Measurements from ENCODE around the gene C12orf57. TPM values are rescaled to one million over a fixed set of nuclear protein-coding genes. Genes with fewer than 3 reads are reported as not detected.
A peak's percentile ranks its signal among the peaks of the same experiment; 100 is the strongest.

C12orf57 gene
- total RNA-seq, 1 experiment from 2014 or later, result 176 TPM

DNA sequence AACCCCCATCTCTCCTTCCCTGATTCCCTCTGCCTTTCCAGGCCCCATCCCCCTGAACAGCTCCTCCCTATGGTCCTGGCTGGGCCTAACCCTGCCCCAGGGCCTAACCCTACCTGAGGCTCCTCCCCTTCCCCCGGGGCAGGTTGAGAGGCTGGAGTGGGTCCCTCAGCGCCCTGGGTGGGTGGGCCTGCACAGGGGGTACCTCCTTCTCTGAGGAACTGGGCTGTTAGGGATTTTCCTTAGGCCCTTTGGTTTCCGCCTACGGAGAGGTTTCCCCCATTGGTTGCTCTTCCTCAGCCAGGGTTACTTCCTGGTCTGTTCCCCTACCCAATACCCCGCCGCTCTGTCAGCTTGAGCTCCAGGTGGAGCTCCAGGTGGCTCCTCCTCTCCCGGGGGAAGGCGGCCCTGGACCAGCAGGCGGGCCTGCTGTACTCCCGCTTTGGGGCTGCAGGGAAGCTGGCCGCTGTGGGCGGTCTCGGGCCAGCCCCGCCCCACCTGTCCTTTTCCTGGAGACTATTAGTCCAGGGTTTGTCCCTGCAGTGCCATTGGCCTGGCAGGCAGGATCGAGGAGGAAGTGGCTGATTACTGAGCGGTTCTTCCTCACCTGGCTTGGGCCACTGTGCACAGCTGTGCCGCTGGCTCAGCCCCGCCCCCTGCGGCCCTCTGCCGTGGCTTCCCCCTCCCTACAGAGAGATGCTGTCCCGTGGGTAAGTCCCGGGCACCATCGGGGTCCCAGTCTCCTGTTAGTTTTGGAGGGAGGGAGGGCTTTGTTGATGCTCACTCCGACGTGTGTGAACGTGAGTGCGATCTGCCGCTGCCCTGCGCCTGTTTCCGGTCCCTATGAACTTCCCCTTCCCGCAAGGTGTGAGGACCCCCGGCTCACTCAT, 2.5 kb downstream of the C12orf57 start:
- no peaks in the 10 kb centered on the region for H3K27me3 Mint-ChIP-seq (ENCODE audit: insufficient read depth, unreplicated experiment)
- intact Hi-C loops (cut with micrococcal nuclease), result no loop called here

DNA sequence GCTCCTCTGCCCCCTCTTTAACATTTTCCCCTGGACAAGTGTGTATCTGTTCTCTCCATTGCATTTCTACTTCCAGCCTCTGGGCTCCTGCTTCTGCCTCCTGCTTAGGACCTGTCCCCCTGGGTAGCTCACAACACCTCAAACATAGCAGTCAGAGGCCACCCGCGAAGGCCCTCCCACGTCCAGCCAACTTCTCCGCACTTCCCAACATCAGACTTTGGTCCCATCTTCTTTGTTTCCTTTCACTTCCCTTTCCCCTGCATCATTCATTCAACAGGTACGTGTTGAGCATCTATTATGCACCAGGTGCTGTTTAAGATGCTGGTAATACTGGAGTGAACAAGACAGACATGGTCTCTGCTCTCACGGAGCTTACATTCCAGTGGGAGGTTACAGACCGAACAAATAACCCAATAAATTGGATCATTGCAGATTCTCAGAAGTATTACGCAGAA, 3.1 kb downstream of the C12orf57 start:
- TF ChIP-seq, protein P1, sequence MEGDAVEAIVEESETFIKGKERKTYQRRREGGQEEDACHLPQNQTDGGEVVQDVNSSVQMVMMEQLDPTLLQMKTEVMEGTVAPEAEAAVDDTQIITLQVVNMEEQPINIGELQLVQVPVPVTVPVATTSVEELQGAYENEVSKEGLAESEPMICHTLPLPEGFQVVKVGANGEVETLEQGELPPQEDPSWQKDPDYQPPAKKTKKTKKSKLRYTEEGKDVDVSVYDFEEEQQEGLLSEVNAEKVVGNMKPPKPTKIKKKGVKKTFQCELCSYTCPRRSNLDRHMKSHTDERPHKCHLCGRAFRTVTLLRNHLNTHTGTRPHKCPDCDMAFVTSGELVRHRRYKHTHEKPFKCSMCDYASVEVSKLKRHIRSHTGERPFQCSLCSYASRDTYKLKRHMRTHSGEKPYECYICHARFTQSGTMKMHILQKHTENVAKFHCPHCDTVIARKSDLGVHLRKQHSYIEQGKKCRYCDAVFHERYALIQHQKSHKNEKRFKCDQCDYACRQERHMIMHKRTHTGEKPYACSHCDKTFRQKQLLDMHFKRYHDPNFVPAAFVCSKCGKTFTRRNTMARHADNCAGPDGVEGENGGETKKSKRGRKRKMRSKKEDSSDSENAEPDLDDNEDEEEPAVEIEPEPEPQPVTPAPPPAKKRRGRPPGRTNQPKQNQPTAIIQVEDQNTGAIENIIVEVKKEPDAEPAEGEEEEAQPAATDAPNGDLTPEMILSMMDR (IDR thresholded peaks at IDR 0.05; ENCODE audit: unreplicated experiment), result no peak
- intact Hi-C loops (cut with micrococcal nuclease), result no loop called here
- Mint-ChIP-seq H3K27ac (ENCODE audit: low read depth, unreplicated experiment) (no peak overlapping the region), H3K4me1 (ENCODE audit: insufficient read depth, unreplicated experiment) (peaks cover 32% of the 10 kb centered on the region), H3K27me3 (ENCODE audit: insufficient read depth, unreplicated experiment) (no peaks in the 10 kb centered on the region), H3K36me3 (ENCODE audit: insufficient read depth, unreplicated experiment) (peaks cover 43% of the 10 kb centered on the region), H3K9me3 (ENCODE audit: unreplicated experiment) (no peaks in the 10 kb centered on the region), H3K4me3 (ENCODE audit: unreplicated experiment) (peak overlapping the region; percentile 85)
- no peak for DNase-seq (ENCODE audit: unreplicated experiment)
- no TSS peak for BruUV-seq (replicated peaks)
- ChIA-PET POLR2A (interaction anchor here (0.6 to 6.8 kb wide), 15 partner anchors 11 to 513 kb away, joined by 3 to 495 read pairs (median 40); partner anchors contain the start of genes ATN1, C1RL, EMG1 and LPCAT3), CTCF (interaction anchor here (0.6 to 5.5 kb wide), 18 partner anchors 9 to 743 kb away, joined by 3 to 160 read pairs (median 4); partner anchors contain the start of genes C1RL, LPCAT3 and MLF2)

More for the DNA sequence above, 2.5 kb downstream of the C12orf57 start:
- DNase-seq (ENCODE audit: unreplicated experiment), result peak; percentile 95
- Mint-ChIP-seq H3K36me3 (ENCODE audit: insufficient read depth, unreplicated experiment) (peaks cover 49% of the 10 kb centered on the region), H3K4me1 (ENCODE audit: insufficient read depth, unreplicated experiment) (peaks cover 32% of the 10 kb centered on the region), H3K4me3 (ENCODE audit: unreplicated experiment) (peak overlapping the region; percentile 85), H3K27ac (ENCODE audit: low read depth, unreplicated experiment) (peak overlapping the region; percentile 98), H3K9me3 (ENCODE audit: unreplicated experiment) (no peaks in the 10 kb centered on the region)
- no TSS peak for BruUV-seq (replicated peaks)
- POLR2A ChIA-PET, result interaction anchor here (0.5 to 6.8 kb wide), 25 partner anchors 8 to 584 kb away, joined by 3 to 495 read pairs (median 4); partner anchors contain the start of genes ATN1, C1RL, EMG1 and LPCAT3
- CTCF ChIA-PET, result interaction anchor here (0.6 to 5.5 kb wide), 21 partner anchors 11 to 744 kb away, joined by 3 to 160 read pairs (median 5); partner anchors contain the start of genes C1RL, C1S, LPCAT3 and MLF2
- TF ChIP-seq, protein P1 (IDR thresholded peaks at IDR 0.05; ENCODE audit: unreplicated experiment), result no peak

DNA sequence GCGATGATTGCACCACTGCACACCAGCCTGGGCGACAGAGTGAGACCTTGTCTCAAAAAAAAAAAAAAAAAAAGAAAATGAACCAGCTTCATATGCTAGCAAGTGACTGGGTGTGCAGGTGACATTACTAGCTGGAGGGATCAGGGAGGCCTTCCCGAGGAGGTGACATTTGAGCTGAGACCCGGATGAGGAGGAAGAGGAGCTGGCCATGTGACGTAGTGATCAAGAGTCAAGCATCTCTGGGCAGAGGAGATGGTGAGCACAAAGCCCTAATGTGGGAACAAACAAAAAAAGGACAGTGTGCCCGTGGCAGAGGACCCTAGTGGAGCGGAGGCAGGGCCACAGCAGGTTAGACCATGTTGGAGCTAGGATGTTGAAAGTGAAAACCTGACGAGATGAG, 3.8 kb downstream of the C12orf57 start:
- TF ChIP-seq, protein P1 (IDR thresholded peaks at IDR 0.05; ENCODE audit: unreplicated experiment), result no peak
- POLR2A ChIA-PET, result interaction anchor here (0.8 to 6.8 kb wide), 5 partner anchors 16 to 75 kb away, joined by 3 to 495 read pairs (median 52); partner anchors contain the start of genes EMG1, LPCAT3, PHB2 and SPSB2
- no TSS peak for BruUV-seq (replicated peaks)
- H3K27me3 Mint-ChIP-seq (ENCODE audit: insufficient read depth, unreplicated experiment), result no peaks in the 10 kb centered on the region
- CTCF ChIA-PET, result interaction anchor here (0.6 to 5.5 kb wide), 12 partner anchors 9 to 524 kb away, joined by 3 to 160 read pairs (median 4); partner anchors contain the start of gene C1RL
- H3K4me1 Mint-ChIP-seq (ENCODE audit: insufficient read depth, unreplicated experiment), result peaks cover 32% of the 10 kb centered on the region
- intact Hi-C loops (cut with micrococcal nuclease), result no loop called here
- no peak overlapping the region for H3K4me3 Mint-ChIP-seq (ENCODE audit: unreplicated experiment)
- H3K27ac Mint-ChIP-seq (ENCODE audit: low read depth, unreplicated experiment), result peak overlapping the region; percentile 33
- H3K9me3 Mint-ChIP-seq (ENCODE audit: unreplicated experiment), result no peaks in the 10 kb centered on the region
- peaks cover 36% of the 10 kb centered on the region for H3K36me3 Mint-ChIP-seq (ENCODE audit: insufficient read depth, unreplicated experiment)
- no peak for DNase-seq (ENCODE audit: unreplicated experiment)
